ENCODE data around the gene PIP4P1. TPM values are rescaled to one million over a fixed set of nuclear protein-coding genes. Genes with fewer than 3 reads are reported as not detected.

The PIP4P1 gene
- total and polyA plus RNA-seq, 2 of the 13 experiments (the other 11 are each of a cell fraction or from before 2014, with no cell fraction given), result 33.4 to 47.0 TPM

DNA sequence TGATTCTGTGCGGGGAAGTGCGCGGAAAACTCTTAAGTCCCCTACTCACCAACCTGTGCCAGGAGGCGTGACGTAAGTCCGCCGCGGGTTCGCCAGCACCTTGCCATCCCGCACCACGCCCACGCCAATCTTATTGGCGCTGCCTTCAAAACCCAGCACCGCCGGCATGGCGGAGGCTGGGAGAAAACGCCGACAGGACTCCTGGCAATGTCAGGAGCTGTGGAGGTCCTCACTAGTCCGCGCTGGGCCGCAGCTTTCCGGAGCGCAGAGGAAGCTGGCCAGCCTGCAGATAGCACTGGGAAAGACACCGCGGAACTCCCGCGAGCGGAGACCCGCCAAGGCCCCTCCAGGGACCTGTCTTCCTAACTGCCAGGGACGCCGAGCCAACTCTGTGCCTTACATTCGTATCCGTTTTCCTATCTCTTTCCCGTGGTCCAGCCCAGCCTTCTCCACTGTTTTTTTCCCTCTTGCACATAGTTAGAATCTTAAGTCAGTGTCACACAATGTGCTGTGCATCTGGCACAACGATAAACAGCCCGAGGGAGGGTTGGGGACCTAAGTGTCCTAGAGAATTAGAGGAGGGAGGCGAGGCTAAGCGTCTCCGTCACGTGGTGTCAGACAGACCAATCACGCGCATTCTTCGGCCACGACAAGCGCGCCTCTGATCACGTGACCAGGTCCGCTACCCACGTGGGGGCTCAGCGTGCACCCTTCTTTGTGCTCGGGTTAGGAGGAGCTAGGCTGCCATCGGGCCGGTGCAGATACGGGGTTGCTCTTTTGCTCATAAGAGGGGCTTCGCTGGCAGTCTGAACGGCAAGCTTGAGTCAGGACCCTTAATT is 6.5 kb downstream of the PIP4P1 start, which contains the start of the genes APEX1 and OSGEP (continued):
- TF ChIP-seq, protein P1, sequence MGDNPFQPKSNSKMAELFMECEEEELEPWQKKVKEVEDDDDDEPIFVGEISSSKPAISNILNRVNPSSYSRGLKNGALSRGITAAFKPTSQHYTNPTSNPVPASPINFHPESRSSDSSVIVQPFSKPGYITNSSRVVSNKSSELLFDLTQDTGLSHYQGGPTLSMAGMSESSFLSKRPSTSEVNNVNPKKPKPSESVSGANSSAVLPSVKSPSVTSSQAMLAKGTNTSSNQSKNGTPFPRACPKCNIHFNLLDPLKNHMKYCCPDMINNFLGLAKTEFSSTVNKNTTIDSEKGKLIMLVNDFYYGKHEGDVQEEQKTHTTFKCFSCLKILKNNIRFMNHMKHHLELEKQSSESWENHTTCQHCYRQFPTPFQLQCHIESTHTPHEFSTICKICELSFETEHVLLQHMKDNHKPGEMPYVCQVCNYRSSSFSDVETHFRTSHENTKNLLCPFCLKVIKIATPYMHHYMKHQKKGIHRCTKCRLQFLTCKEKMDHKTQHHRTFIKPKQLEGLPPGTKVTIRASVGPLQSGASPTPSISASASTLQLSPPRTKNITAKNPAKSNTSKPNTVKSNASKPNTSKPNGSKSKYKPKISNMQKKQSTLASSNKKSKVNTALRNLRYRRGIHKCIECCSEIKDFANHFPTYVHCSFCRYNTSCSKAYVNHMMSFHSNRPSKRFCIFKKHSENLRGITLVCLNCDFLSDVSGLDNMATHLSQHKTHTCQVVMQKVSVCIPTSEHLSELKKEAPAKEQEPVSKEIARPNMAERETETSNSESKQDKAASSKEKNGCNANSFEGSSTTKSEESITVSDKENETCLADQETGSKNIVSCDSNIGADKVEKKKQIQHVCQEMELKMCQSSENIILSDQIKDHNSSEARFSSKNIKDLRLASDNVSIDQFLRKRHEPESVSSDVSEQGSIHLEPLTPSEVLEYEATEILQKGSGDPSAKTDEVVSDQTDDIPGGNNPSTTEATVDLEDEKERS (CRISPR knock-in tag; IDR thresholded peaks at IDR 0.05), result no peak
- peak; percentile 39; the same call in 1 of the 2 replicates for TF ChIP-seq HCFC1 (IDR thresholded peaks at IDR 0.05; ENCODE audit: low read depth, low read length)
- TF ChIP-seq, protein P2, sequence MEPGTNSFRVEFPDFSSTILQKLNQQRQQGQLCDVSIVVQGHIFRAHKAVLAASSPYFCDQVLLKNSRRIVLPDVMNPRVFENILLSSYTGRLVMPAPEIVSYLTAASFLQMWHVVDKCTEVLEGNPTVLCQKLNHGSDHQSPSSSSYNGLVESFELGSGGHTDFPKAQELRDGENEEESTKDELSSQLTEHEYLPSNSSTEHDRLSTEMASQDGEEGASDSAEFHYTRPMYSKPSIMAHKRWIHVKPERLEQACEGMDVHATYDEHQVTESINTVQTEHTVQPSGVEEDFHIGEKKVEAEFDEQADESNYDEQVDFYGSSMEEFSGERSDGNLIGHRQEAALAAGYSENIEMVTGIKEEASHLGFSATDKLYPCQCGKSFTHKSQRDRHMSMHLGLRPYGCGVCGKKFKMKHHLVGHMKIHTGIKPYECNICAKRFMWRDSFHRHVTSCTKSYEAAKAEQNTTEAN (CRISPR knock-in tag; conservative IDR thresholded peaks at IDR 0.05), result peak; percentile 50; the same call in 1 of the 2 replicates
- TF ChIP-seq ZNF615 (CRISPR knock-in tag; IDR thresholded peaks at IDR 0.05; ENCODE audit: borderline replicate concordance), result no peak
- TF ChIP-seq PAX8 (CRISPR knock-in tag; IDR thresholded peaks at IDR 0.05; ENCODE audit: borderline replicate concordance), result peak; percentile 91
- TF ChIP-seq AHR (CRISPR knock-in tag; IDR thresholded peaks at IDR 0.05), result peak; percentile 50
- TF ChIP-seq EHMT2 (IDR thresholded peaks at IDR 0.05; ENCODE audit: borderline replicate concordance, low read depth, low read length), result no peak
- 0 out of 2 replicates have a peak, but pooled peaks have one; percentile 16 for TF ChIP-seq ZBTB1 (CRISPR knock-in tag; IDR thresholded peaks at IDR 0.05; ENCODE audit: borderline replicate concordance)
- peak; percentile 90; the same call in 1 of the 2 replicates for TF ChIP-seq BRCA1 (CRISPR knock-in tag; IDR thresholded peaks at IDR 0.05)
- TF ChIP-seq, protein P3, sequence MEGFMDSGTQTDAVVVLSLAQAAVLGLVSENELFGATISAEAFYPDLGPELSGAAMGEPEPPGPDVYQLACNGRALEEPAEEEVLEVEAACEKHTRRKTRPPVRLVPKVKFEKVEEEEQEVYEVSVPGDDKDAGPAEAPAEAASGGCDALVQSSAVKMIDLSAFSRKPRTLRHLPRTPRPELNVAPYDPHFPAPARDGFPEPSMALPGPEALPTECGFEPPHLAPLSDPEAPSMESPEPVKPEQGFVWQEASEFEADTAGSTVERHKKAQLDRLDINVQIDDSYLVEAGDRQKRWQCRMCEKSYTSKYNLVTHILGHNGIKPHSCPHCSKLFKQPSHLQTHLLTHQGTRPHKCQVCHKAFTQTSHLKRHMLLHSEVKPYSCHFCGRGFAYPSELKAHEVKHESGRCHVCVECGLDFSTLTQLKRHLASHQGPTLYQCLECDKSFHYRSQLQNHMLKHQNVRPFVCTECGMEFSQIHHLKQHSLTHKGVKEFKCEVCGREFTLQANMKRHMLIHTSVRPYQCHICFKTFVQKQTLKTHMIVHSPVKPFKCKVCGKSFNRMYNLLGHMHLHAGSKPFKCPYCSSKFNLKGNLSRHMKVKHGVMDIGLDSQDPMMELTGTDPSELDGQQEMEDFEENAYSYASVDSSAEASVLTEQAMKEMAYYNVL (CRISPR knock-in tag; IDR thresholded peaks at IDR 0.05; ENCODE audit: borderline replicate concordance), result peak; percentile 45; the same call in 1 of the 2 replicates
- TF ChIP-seq ZNF788 (CRISPR knock-in tag; IDR thresholded peaks at IDR 0.05; ENCODE audit: borderline replicate concordance), result peak; percentile 90; the same call in 1 of the 2 replicates
- no peak for TF ChIP-seq TCF7L2 (IDR thresholded peaks at IDR 0.05; ENCODE audit: low read depth, low read length)
- no peak for TF ChIP-seq ZNF549 (CRISPR knock-in tag; IDR thresholded peaks at IDR 0.05)
- TF ChIP-seq ZNF24 (IDR thresholded peaks at IDR 0.05), result peak; percentile 51; the same call in 1 of the 2 replicates
- TF ChIP-seq IRX3 (CRISPR knock-in tag; IDR thresholded peaks at IDR 0.05; ENCODE audit: borderline replicate concordance, low read depth), result peak; percentile 82; the same call in 1 of the 2 replicates
- no peak for TF ChIP-seq ZNF367 (CRISPR knock-in tag; IDR thresholded peaks at IDR 0.05; ENCODE audit: borderline replicate concordance)
- TF ChIP-seq ZKSCAN8 (CRISPR knock-in tag; IDR thresholded peaks at IDR 0.05; ENCODE audit: borderline replicate concordance), result peak; percentile 59
- no peak for TF ChIP-seq ZNF562 (CRISPR knock-in tag; IDR thresholded peaks at IDR 0.05; ENCODE audit: borderline replicate concordance)
- peak; percentile 95 for TF ChIP-seq ZFX (CRISPR knock-in tag; IDR thresholded peaks at IDR 0.05; ENCODE audit: low read depth)
- peak; percentile 65; the same call in 1 of the 2 replicates for TF ChIP-seq PITX1 (CRISPR knock-in tag; IDR thresholded peaks at IDR 0.05)
- peak; percentile 99; the same call in 1 of the 2 replicates for TF ChIP-seq ZNF207 (IDR thresholded peaks at IDR 0.05; ENCODE audit: borderline replicate concordance)
- TF ChIP-seq PRMT3 (CRISPR knock-in tag; IDR thresholded peaks at IDR 0.05; ENCODE audit: borderline replicate concordance, low read depth), result 0 out of 2 replicates have a peak, but pooled peaks have one; percentile 71
- peak; percentile 62; the same call in 1 of the 2 replicates for TF ChIP-seq ZNF230 (CRISPR knock-in tag; IDR thresholded peaks at IDR 0.05)
